Muscle layer of colon (tissue), 2 donors: Measurements from ENCODE around the gene FAM222A.

Experiments
- H3K27ac ChIP-seq: one replicate; pipeline ENCODE4 v1.7.0; 2013; ENCODE audit warnings: low read depth, mild to moderate bottlenecking, low read length, moderate library complexity
- H3K27me3 ChIP-seq, 2 donors: one replicate each; pipeline ENCODE4 v1.7.0; 2013; ENCODE audit warnings: low read length in 2 of 2, mild to moderate bottlenecking in 2 of 2; ENCODE audit not compliant: insufficient read depth in 2 of 2, control insufficient read depth in 1 of 2
- H3K36me3 ChIP-seq: one replicate; pipeline ENCODE4 v1.7.0; 2013; ENCODE audit warnings: mild to moderate bottlenecking, low read length; ENCODE audit not compliant: insufficient read depth
- H3K4me1 ChIP-seq: one replicate; pipeline ENCODE4 v1.7.0; 2013; ENCODE audit warnings: mild to moderate bottlenecking, low read length; ENCODE audit not compliant: insufficient read depth
- H3K4me3 ChIP-seq, 2 donors: one replicate each; pipeline ENCODE4 v1.7.0; 2013; ENCODE audit warnings: low read length in 2 of 2, low read depth in 1 of 2, mild to moderate bottlenecking in 1 of 2, moderate library complexity in 1 of 2
- H3K9ac ChIP-seq: one replicate; pipeline ENCODE4 v1.7.0; 2013; ENCODE audit warnings: low read length
- H3K9me3 ChIP-seq: one replicate; pipeline ENCODE4 v1.7.0; 2013; ENCODE audit warnings: mild to moderate bottlenecking, low read length
- donor health status: abdominal sarcoma.
- donor health status: Adenocarcinoma of cecum.

The FAM222A gene

GRCh38 chr12:109722022-109722720, 8.5 kb downstream of the FAM222A start:
- Histone ChIP-seq H3K9me3 (no peaks in the 10 kb centered on the region), H3K4me3 (no peak overlapping the region), H3K36me3 (no peaks in the 10 kb centered on the region), H3K27me3 (no peaks in the 10 kb centered on the region), H3K4me1 (peaks cover 79% of the 10 kb centered on the region), H3K27ac (no peak overlapping the region), H3K9ac (no peak overlapping the region)

- Histone ChIP-seq H3K9me3 (no peaks in the 10 kb centered on the region), H3K27ac (no peak overlapping the region), H3K9ac (no peak overlapping the region), H3K4me3 (no peak overlapping the region), H3K27me3 (no peaks in the 10 kb centered on the region), H3K36me3 (no peaks in the 10 kb centered on the region), H3K4me1 (peaks cover 75% of the 10 kb centered on the region)
These were observed 9.1 kb downstream of the FAM222A start for GRCh38 chr12:109722721-109723094.

- Histone ChIP-seq H3K27me3 (no peaks in the 10 kb centered on the region), H3K4me1 (peaks cover 75% of the 10 kb centered on the region), H3K4me3 (peak overlapping the region in 1 of 2 donors; percentile 34), H3K9me3 (no peaks in the 10 kb centered on the region), H3K27ac (no peak overlapping the region), H3K9ac (no peak overlapping the region), H3K36me3 (no peaks in the 10 kb centered on the region)
These were observed 9.8 kb downstream of the FAM222A start for GRCh38 chr12:109723311-109723881.

- Histone ChIP-seq H3K27me3 (no peaks in the 10 kb centered on the region), H3K4me1 (peaks cover 67% of the 10 kb centered on the region), H3K9ac (no peak overlapping the region), H3K9me3 (no peaks in the 10 kb centered on the region), H3K4me3 (no peak overlapping the region), H3K36me3 (no peaks in the 10 kb centered on the region), H3K27ac (no peak overlapping the region)
These were observed 10.8 kb downstream of the FAM222A start for GRCh38 chr12:109724321-109724892.

GRCh38 chr12:109725321-109726105, 11.9 kb downstream of the FAM222A start:
- Histone ChIP-seq H3K4me1 (peaks cover 56% of the 10 kb centered on the region), H3K27ac (peak overlapping the region; percentile 79), H3K27me3 (no peaks in the 10 kb centered on the region), H3K9ac (no peak overlapping the region), H3K9me3 (no peaks in the 10 kb centered on the region), H3K4me3 (no peak overlapping the region), H3K36me3 (no peaks in the 10 kb centered on the region)

- no peak overlapping the region for H3K4me3 ChIP-seq
- H3K36me3 ChIP-seq, result no peaks in the 10 kb centered on the region
- H3K27ac ChIP-seq, result peak overlapping the region; percentile 79
- no peaks in the 10 kb centered on the region for H3K27me3 ChIP-seq
- H3K9me3 ChIP-seq, result no peaks in the 10 kb centered on the region
- peaks cover 50% of the 10 kb centered on the region for H3K4me1 ChIP-seq
- no peak overlapping the region for H3K9ac ChIP-seq
These were observed 12.5 kb downstream of the FAM222A start for GRCh38 chr12:109726106-109726497.

GRCh38 chr12:109726511-109727038, 12.9 kb downstream of the FAM222A start:
- H3K4me3 ChIP-seq, result no peak overlapping the region
- peaks cover 46% of the 10 kb centered on the region for H3K4me1 ChIP-seq
- peak overlapping the region; percentile 79 for H3K27ac ChIP-seq
- no peaks in the 10 kb centered on the region for H3K36me3 ChIP-seq
- no peaks in the 10 kb centered on the region for H3K9me3 ChIP-seq
- H3K9ac ChIP-seq, result no peak overlapping the region
- H3K27me3 ChIP-seq, result no peaks in the 10 kb centered on the region

- H3K27me3 ChIP-seq, result no peaks in the 10 kb centered on the region
- no peaks in the 10 kb centered on the region for H3K9me3 ChIP-seq
- peaks cover 40% of the 10 kb centered on the region for H3K4me1 ChIP-seq
- H3K27ac ChIP-seq, result no peak overlapping the region
- no peak overlapping the region for H3K9ac ChIP-seq
- H3K36me3 ChIP-seq, result no peaks in the 10 kb centered on the region
- H3K4me3 ChIP-seq, result no peak overlapping the region
These were observed 13.6 kb downstream of the FAM222A start for GRCh38 chr12:109727039-109727723.

GRCh38 chr12:109727746-109728726, 14.4 kb downstream of the FAM222A start:
- Histone ChIP-seq H3K4me1 (peaks cover 32% of the 10 kb centered on the region), H3K27ac (no peak overlapping the region), H3K4me3 (no peak overlapping the region), H3K9me3 (no peaks in the 10 kb centered on the region), H3K36me3 (no peaks in the 10 kb centered on the region), H3K27me3 (no peaks in the 10 kb centered on the region), H3K9ac (no peak overlapping the region)

- Histone ChIP-seq H3K36me3 (no peaks in the 10 kb centered on the region), H3K4me3 (no peak overlapping the region), H3K4me1 (peaks cover 23% of the 10 kb centered on the region), H3K27ac (no peak overlapping the region), H3K9me3 (no peaks in the 10 kb centered on the region), H3K9ac (no peak overlapping the region), H3K27me3 (no peaks in the 10 kb centered on the region)
These were observed 15.3 kb downstream of the FAM222A start for GRCh38 chr12:109728921-109729320.
